Endometrial microvascular endothelial cells (primary cell): ENCODE results near the gene ATG7. TPM values are rescaled to one million over a fixed set of nuclear protein-coding genes. Genes with fewer than 3 reads are reported as not detected.
"Not testable (repeated sequence)": the region's sequence is repeated elsewhere in the genome, so short reads cannot be mapped to it uniquely, and the experiment has no call there.

Experiments
- in situ Hi-C: cut with HindIII; loops from 2 replicates; pipeline ENCODE4 v1.10.0; 2017; ENCODE audit warnings: low sequenced_read_pairs, low pct_unique_long_range_greater_than_20kb; ENCODE audit errors: inconsistent ontology term
- total RNA-seq: library from RNA; depleted of rRNA; stranded (reverse); fragments of >200 nt; gene quantifications from one replicate; pipeline ENCODE4 v1.2.3, GENCODE V29; 2015; ENCODE audit errors: inconsistent ontology term

ATG7 gene
- total RNA-seq, 1 donor from 2014 or later: 106 TPM

DNA sequence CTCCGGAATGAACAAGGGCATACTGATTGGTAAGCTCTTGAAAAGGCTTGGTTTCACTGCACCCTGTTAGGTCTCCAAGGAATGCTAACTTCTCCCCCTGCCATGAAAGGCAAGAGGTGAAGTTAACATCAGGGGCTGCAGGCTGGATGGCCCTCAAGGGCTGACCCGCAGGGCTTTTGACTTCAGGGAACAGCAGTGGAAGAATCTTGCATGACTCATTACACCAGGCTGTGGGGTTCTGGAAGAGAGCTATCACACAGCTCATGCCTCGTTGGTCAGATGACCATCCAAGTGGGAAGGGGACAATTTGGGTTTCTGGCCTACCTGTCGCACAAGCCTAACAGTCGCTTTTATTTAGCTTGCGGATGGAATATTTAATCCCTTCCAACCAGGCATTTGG is 23.6 kb upstream of the ATG7 start:
- in situ Hi-C loops: no loop called here

DNA sequence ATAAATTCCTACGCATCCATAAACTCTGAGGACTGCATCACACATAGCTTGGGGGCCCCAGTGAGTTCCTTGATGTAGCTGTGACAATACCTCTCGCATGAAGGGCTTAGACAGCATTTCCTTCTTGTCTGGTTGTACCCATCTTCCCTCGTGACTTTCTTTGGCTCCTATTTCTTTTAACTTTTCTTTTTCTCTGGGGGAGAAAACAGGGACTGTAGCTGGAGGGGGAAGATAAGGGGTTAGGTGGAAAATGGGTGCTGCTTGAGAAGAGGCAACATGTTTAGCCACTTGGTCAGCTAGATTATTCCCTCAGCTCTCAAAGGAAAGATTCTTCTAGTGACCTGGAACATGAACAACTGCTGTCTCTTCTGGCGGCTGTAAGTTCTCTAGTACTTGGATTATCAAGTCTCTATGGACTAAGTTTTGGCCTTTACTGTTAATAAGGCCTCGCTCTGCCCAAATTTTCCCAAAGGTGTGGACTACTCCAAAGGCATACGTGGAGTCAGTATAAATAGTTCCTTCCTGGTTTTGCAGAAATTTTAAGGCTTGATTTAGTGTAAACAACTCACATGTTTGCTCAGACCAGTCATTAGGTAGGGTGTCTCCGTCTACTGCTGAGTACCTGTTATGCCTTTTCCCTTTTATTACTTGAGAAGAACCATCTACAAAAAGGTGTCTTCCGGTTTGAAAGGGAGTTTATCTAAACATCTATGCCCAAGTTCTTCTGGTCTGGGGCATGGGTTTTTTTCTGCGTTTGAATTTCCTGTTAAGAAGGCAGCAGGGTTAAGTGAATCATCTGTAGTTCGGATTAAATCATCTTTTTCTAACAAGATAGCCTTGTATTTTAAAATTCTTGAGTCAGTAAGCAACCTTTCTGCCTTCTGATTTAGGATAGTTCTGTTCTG is 21.0 kb upstream of the ATG7 start:
- in situ Hi-C loops: no loop called here

DNA sequence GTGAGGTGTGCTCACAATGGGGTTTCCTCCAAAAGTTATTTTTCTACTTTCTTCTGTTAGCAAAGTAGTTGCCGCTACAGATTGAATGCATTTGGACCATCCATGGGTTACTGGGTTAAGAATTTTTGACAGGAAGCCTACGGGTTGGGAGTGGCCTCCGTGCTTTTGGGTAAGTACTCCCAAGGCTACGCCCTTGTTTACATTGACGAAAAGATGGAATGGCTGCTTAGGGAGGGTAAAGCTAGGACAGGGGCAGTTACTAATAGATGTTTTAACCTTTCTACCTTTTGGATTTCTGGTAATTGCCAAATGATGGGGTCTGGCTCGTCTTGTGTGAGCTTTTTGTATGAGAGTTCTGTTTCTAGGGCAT is 20.4 kb upstream of the ATG7 start:
- in situ Hi-C loops: no loop called here

DNA sequence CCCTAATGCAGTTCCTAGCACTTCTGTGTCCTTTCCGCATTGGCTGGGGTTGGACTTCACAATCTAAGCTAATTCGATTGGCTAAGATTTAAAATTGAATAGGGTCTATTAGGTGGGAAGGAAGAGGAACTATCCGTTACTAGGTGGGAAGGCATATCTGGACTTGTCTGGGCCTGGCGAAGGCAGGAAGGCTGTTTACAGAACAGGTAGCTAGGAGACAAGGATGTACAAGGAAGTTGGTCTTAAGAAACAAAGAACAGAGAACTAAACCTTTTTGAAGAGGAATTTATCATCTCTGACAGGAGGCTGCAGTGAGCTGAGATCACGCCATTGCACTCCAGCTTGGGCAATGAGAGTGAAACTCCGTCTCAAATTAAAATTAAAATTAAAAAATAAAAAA is 17.3 kb upstream of the ATG7 start:
- in situ Hi-C loops: no loop called here

DNA sequence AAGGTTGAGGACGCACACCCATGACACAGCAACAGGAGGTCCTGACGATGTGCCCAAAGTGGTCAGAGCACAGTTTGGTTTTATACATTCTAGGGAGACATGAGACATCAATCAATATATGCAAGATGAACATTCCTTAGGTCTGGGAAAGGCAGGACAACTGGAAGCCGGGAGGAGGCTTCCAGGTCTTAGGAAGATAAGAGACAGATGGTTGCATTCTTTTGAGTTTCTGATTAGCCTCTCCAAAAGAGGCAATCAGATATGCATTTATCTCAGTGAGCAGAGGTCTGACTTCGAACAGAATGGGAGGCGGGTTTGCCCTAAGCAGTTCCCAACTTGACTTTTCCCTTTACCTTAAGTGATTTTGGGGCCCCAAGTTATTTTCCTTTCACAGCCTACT is 16.7 kb upstream of the ATG7 start:
- in situ Hi-C loops: not testable (repeated sequence)

DNA sequence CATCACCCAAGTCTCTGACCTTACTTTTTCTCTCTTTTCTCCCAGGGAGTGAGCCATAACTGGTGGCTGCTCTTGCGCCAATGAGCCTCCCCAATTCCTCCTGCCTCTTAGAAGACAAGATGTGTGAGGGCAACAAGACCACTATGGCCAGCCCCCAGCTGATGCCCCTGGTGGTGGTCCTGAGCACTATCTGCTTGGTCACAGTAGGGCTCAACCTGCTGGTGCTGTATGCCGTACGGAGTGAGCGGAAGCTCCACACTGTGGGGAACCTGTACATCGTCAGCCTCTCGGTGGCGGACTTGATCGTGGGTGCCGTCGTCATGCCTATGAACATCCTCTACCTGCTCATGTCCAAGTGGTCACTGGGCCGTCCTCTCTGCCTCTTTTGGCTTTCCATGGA is 13.2 kb upstream of the ATG7 start:
- in situ Hi-C loops: no loop called here

DNA sequence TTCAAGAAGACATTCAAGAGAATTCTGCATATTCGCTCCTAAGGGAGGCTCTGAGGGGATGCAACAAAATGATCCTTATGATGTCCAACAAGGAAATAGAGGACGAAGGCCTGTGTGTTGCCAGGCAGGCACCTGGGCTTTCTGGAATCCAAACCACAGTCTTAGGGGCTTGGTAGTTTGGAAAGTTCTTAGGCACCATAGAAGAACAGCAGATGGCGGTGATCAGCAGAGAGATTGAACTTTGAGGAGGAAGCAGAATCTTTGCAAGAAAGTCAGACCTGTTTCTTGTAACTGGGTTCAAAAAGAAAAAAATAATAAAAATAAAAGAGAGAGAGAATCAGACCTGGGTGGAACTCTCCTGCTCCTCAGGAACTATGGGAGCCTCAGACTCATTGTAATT is 11.7 kb upstream of the ATG7 start:
- in situ Hi-C loops: no loop called here

DNA sequence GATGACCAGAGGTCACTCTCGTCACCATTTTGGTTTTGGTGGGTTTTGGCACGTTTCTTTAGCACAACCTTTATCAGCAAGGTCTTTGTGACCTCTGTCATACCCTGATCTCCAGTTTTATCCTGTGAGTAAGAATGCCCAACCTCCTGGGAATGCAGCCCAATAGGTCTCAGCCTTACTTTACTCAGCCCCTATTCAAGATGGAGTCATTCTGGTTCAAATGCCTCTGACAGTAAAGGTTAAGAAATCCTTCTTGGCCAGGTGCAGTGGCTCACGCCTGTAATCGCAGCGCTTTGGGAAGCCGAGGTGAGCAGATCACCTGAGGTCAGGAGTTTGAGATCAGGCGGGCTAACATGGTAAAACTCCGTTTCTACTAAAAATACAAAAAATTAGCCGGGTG is 3.2 kb upstream of the ATG7 start:
- in situ Hi-C loops: no loop called here

DNA sequence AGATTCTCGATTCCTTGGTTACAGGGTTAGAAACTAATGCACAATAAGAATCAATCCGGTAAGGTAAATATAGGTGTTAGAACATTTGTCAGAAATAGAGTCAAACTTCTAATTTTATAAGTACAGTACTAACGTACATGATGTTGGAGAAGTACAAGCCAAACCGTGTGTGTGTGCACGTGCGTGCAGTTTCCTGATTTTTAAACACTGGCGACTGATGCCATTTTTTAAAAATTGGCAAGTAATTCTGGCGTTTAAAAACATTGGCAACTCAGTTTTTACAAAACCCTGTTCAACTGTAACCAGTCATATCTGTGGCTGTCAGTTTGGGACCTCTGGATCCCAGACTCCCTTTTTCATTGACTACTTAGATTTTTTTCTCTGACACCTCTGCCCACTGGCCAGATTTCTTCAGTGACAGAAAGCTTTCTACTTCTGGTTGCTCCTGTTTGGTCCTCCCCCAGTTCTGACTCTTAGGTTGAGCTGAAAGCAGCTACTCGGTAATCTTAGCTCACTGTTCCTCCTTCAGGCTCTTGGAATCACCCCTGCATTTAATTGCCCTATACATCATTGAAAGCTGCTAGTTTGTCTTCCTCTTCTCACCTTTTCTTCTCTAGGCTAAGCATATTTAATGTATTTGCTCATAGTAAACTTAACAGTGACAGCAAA is 843 bp downstream of the ATG7 start:
- in situ Hi-C loops: no loop called here

DNA sequence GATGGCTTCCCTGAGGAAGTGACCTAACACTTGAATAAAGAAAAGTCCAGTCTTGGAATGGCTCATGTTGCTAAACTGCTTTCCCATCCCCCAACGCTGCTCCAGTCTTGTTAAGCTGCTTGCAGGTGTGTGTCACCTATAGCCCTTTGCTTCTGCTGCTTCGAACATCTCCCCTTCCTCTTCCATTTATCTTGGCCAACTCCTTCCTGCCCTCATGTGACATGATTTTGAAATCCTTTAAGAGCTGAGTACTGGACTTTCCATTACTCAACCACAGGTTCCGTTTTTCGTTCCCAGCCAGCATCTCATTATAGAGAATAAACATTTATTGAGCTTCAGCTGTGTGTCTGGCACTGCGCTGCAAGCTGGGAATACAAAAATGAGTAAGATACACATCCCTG is 1.7 kb downstream of the ATG7 start:
- in situ Hi-C loops: no loop called here

DNA sequence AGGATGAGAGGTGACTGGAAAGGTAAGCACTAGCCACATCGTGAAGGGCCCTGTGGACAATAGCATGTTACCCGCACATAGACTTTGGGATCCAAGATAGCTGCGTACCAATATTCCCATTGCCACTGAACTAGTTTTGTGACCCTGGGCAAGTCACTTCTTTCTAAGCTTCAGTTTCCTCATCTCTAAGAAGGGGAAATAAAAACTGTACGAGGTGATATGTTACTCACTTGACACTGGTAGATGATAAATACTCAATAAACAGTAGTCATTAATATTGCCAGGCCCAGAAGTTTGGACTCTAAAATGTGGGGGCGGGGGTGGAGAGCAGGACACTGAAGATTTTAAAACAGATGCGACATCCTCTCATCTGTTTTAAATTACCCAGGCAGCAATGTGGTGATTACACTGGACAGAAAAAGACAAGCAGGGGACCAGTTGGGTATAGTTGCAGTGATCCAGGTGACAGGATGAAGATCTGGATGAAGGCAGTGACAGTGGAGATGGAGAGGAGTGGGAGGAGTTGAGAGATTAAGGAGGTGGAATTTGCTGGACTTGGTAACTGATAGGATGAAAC is 2.5 kb downstream of the ATG7 start:
- in situ Hi-C loops: no loop called here

DNA sequence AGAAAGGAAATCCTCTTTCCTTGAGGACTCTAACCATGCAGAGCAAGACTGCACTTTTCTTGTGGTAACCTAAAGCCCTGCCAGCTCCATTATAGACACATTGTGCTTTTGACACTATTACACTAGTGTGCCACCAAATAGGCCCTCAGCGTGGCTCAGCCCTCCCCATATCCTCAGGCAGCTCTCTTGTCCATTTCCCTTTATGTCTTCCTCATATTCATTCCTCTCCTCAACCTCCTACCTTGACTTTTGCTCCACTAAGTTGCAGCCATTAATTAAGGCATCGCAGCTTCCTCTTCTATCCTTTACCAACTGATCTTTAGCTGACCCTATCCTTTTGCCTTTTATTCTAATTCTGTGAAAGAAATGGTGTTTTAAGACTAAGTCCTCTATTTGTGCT is 3.7 kb downstream of the ATG7 start:
- in situ Hi-C loops: no loop called here

DNA sequence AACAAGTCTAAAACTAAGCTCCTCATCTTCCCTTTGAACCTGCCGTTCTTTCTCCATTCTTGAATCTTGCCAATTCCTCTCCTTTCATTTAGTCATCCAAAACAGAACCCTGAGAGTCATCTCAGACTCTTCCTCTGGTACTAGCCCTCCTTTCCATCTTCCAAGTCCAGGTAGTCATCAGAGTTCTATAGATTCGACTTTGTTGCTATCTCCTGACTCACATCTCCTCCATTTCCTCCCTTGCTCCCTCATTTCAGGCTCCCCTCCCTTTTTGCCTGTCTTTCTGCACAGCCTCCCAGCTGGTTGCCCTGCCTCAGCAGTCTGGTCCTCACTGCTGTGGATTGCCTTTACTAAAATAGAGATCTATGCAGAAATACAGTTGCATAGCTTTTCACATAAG is 4.7 kb downstream of the ATG7 start:
- in situ Hi-C loops: no loop called here

DNA sequence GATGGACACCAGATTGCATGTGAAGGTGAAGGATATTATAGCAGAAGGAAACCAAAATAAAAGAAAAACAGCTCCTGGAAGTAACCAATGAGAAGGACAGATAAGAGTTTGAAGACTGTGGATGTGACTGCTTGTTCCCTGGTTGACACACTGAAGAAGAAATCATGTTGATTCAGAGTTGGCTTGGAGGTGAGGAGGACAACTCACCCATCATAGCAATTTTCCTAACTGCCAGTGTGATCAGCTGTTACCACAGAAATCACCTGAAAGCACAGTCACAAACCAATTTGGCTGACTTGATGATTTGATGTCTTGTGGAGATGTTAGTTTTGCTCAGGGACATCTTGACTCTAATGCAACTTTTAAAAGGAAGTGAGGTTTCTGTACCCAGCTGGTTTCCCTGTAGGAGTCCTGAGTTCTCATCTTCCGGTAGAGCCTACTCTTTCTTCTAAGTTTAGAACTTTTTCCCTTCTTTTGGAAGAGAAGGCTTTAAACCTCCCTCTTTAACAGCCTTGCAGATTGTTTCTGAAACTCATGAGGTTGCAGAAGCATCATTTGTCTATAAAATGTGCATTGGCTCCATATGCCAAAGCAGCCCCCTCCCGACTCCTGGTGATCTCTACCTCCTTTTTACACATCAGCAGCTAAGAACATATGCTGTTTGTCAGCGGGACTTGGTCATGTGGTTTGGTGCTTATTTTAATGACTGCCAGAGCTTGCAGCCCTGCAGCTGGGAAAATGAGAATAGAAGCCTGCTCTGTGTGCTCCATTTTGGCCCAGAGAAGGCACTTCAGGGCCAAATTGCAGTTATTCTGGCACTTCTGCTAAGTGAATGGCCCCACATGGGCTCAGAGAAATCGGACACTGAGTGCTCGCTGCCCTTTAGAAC is 10.3 kb downstream of the ATG7 start:
- in situ Hi-C loops: no loop called here

DNA sequence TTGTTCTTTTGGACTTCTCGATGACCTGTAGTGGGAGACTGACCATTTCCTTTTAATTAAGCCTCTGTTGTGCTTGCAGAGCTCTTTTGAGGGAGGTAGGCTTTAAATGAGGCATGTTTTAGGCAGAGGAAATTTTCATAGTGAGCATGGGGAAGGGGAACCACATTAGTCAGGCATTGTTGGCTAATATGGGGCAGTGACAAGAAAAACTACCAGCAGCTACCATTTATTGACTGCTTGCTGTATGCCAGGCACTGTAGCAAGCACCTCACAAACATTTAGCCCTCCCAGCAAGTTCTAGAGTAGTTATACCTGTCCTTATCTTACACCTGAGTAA is 10.9 kb downstream of the ATG7 start:
- in situ Hi-C loops: no loop called here

DNA sequence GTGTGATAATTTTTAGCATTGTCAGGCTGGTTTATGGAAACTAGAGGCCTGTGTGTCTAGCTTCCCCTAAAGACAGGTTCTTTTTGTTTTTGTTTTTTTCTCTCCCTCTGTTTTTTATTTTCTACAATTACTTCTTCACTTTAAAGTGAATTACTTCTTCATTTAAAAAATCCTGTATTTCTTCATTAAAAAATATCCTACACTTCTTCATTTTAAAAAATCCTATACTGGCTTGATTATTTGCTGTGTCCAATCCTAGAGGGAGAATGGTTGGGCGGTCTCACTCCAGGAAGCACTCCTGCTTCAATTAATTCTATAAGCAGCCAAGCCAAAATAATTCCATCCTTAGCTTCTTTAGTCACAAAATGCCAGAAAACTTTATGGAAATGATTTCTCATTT is 11.8 kb downstream of the ATG7 start:
- in situ Hi-C loops: no loop called here

DNA sequence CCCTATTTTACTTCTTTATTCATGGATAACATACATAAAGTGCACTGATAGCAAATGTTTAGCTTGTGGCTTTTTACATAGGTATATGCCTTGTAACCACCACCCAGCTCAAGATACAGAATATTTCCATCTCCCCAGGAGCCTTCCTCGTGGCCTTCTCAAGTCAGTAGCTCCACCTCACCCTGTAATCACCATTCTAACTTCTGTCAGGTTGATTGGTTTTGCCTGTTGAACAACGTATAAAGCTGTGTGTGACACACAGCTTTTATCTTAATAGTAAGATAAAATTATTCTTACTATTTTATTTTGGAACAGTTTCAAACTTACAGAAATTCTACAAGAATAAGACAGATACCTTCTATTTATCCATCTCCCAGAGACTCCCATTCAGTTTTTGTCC is 13.3 kb downstream of the ATG7 start:
- in situ Hi-C loops: no loop called here

DNA sequence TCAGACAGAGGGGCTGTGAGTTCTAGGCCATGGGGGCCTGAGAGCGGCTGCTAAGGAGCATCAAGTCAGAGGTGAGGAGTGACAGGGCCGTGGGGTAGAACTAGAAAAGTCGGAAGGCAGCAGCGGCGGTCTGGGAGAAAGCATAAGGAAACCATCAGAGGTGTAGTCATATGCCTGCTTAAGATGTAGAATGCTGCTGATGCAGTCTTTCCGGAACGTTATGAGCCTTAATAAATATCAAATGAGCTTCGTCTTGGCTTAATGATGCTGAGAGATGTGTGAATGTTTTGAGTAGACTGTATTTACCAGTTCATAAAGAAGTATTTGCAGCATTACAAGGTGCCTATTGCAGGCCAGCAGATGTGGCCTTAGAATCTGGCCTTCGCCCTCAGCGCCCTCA is 15.2 kb downstream of the ATG7 start:
- in situ Hi-C loops: no loop called here

DNA sequence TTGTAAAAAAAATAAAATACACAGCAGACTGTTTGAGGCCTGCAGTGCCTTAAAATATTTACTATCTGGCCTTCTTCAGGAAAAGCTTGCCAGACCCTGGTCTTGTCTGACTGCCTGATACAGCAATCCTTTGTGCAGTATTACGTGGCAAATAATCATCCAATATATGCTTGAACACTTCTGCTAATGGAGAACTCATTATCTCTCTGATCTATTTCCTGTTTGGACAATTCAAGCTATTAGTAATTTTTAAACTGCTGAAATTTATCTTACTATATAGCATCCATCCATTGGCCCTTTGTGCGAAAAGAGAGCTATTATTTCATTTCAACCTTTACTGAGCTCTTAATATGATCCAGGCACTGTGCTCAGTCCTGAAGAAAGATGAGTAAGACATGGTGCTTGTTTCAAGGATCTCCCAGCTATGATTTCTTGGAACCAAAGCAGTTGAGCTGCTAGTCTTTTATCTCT is 15.9 kb downstream of the ATG7 start:
- in situ Hi-C loops: no loop called here
